HG03045 (cell line): ENCODE data around the gene ATAD3C.

ENCODE experiments used
- ATAC-seq: cut with Tn5 transposase; IDR thresholded peaks from one replicate; pipeline ENCODE4 v1.9.1; 2021; ENCODE audit warnings: mild to moderate bottlenecking, moderate library complexity; ENCODE audit not compliant: unreplicated experiment

Gene ATAD3C

GRCh38 chr1:1430114-1430982 is 19.1 kb upstream of the ATAD3C start:
- ATAC-seq, result no peak

- no peak for ATAC-seq
Measured at GRCh38 chr1:1430992-1431844, 18.3 kb upstream of the ATAD3C start.

- ATAC-seq, result no peak
Measured at GRCh38 chr1:1431845-1432273, 17.6 kb upstream of the ATAD3C start.

GRCh38 chr1:1432274-1432950 is 17.1 kb upstream of the ATAD3C start:
- no peak for ATAC-seq

- ATAC-seq, result no peak
Measured at GRCh38 chr1:1432951-1433803, 16.3 kb upstream of the ATAD3C start.

GRCh38 chr1:1433804-1434130 is 15.7 kb upstream of the ATAD3C start:
- no peak for ATAC-seq

- no peak for ATAC-seq
Measured at GRCh38 chr1:1434131-1434823, 15.2 kb upstream of the ATAD3C start.

- no peak for ATAC-seq
Measured at GRCh38 chr1:1434824-1435105, 14.7 kb upstream of the ATAD3C start.

- peak; percentile 42 for ATAC-seq
Measured at GRCh38 chr1:1435106-1435903, 14.2 kb upstream of the ATAD3C start, which contains the start of gene VWA1. TSS of gene VWA1 (plus strand) at chr1:1435690. CDS start at chr1:1435749, 59 bp downstream.

- no peak for ATAC-seq
Measured at GRCh38 chr1:1435911-1436629, 13.4 kb upstream of the ATAD3C start.

- no peak for ATAC-seq
Measured at GRCh38 chr1:1436630-1437032, 12.9 kb upstream of the ATAD3C start.

GRCh38 chr1:1437033-1437903 is 12.2 kb upstream of the ATAD3C start:
- ATAC-seq, result no peak

GRCh38 chr1:1437904-1438376 is 11.5 kb upstream of the ATAD3C start:
- ATAC-seq, result no peak

GRCh38 chr1:1438531-1439381 is 10.7 kb upstream of the ATAD3C start:
- ATAC-seq, result no peak

- no peak for ATAC-seq
Measured at GRCh38 chr1:1439546-1440261, 9.8 kb upstream of the ATAD3C start.
